Thymus (tissue), 11 donors: ENCODE results near the gene LDLRAD3. TPM values are rescaled to one million over a fixed set of nuclear protein-coding genes. Genes with fewer than 3 reads are reported as not detected.
"Not testable (repeated sequence)": the region's sequence is repeated elsewhere in the genome, so short reads cannot be mapped to it uniquely, and the experiment has no call there.

Experiments used
- DNase-seq, 9 donors: peaks; one replicate each; pipeline ENCODE4 v3.0.0-alpha.2; 2013; ENCODE audit warnings: low spot score in 9 of 9, low read depth in 6 of 9, missing footprints in 1 of 9
- H3K27ac ChIP-seq, 2 donors: one replicate each; pipeline ENCODE4 v1.5.1; 2013; ENCODE audit warnings: control low read depth in 1 of 2, low read depth in 1 of 2, low read length in 1 of 2, mild to moderate bottlenecking in 1 of 2, moderate library complexity in 1 of 2
- H3K27me3 ChIP-seq, 2 donors: one replicate each; pipeline ENCODE4 v1.5.1; 2013; ENCODE audit warnings: low read length in 1 of 2; ENCODE audit not compliant: control insufficient read depth in 2 of 2, insufficient read depth in 1 of 2
- H3K36me3 ChIP-seq, 2 donors: one replicate each; pipeline ENCODE4 v1.5.1; 2013; ENCODE audit warnings: low read length in 1 of 2, mild to moderate bottlenecking in 1 of 2, moderate library complexity in 1 of 2; ENCODE audit not compliant: control insufficient read depth in 2 of 2, insufficient read depth in 2 of 2
- H3K4me1 ChIP-seq, 2 donors: one replicate each; pipeline ENCODE4 v1.5.1; 2013; ENCODE audit warnings: low read length in 2 of 2; ENCODE audit not compliant: control insufficient read depth in 2 of 2, insufficient read depth in 2 of 2
- H3K4me3 ChIP-seq, 2 donors: one replicate each; pipeline ENCODE4 v1.5.1; 2013; ENCODE audit warnings: low read length in 2 of 2, control low read depth in 1 of 2, mild to moderate bottlenecking in 1 of 2
- H3K9me3 ChIP-seq, 2 donors: one replicate each; pipeline ENCODE4 v1.5.1; 2013; ENCODE audit warnings: low read length in 1 of 2, mild to moderate bottlenecking in 1 of 2; ENCODE audit not compliant: control insufficient read depth in 2 of 2, insufficient read depth in 1 of 2
- WGBS: extraction: QIAGEN DNeasy Blood & Tissue Kit; methylation state at CpG from one replicate; pipeline ENCODE4 v1.1.7; 2013; 5-methylcytosine and 5-hydroxymethylcytosine counted together
- polyA plus RNA-seq: library from polyadenylated mRNA; stranded (reverse); fragments of 200-250 nt; gene quantifications from one replicate; pipeline ENCODE4 v1.2.3, GENCODE V29; 2013
- total RNA-seq: library from RNA; stranded (reverse); fragments of 120-200 nt; gene quantifications from one replicate; pipeline ENCODE4 v1.2.4, GENCODE V29; 2013
- donor health status: healthy.

Gene LDLRAD3
- total and polyA plus RNA-seq, 2 donors = 2.1 to 6.9 TPM

DNA sequence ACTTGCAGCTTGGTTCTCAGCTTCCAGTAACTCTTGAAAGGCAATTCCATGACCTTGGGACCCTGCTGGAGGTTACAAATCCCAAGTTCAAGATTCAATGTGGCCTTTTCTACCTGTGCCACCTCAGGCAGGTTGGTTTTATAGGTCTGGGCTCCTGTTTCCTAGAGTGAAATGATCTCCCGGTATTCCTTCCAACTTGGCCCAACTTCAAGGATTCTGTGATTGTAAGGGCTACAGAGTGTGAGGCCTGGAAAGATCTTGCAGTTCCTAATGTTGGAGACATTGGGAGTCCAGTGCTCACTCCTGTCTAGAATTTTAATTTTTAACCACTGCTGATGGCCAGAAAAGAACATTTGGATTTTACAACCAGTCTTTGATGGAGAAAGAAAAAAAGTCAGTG is 91.6 kb downstream of the LDLRAD3 start:
- 88% methylated on average over 1 of the region's 1 CpG for WGBS
- Histone ChIP-seq H3K4me1 (no peaks in the 10 kb centered on the region), H3K27me3 (no peaks in the 10 kb centered on the region), H3K36me3 (no peaks in the 10 kb centered on the region), H3K4me3 (no peak overlapping the region), H3K27ac (no peak overlapping the region), H3K9me3 (no peaks in the 10 kb centered on the region)
- no peak for DNase-seq

DNA sequence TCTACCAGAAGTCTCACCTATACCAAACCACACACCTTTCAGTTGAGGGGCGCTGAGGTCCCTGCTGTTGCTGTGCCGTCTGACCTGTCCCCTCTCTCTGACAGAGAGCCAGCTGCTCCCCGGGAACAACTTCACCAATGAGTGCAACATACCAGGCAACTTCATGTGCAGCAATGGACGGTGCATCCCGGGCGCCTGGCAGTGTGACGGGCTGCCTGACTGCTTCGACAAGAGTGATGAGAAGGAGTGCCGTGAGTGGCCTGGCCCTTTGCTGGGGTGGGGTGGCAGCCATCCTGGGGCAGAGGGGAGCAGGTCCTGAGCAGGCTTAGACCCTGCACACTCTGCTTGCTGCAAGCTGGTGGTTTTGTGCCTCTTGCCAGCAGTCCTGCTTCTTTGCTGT is 92.1 kb downstream of the LDLRAD3 start:
- Histone ChIP-seq H3K27ac (no peak overlapping the region), H3K36me3 (no peaks in the 10 kb centered on the region), H3K4me3 (no peak overlapping the region), H3K4me1 (no peaks in the 10 kb centered on the region), H3K27me3 (no peaks in the 10 kb centered on the region), H3K9me3 (no peaks in the 10 kb centered on the region)
- no peak for DNase-seq
- 91% methylated on average over 9 of the region's 9 CpGs for WGBS

DNA sequence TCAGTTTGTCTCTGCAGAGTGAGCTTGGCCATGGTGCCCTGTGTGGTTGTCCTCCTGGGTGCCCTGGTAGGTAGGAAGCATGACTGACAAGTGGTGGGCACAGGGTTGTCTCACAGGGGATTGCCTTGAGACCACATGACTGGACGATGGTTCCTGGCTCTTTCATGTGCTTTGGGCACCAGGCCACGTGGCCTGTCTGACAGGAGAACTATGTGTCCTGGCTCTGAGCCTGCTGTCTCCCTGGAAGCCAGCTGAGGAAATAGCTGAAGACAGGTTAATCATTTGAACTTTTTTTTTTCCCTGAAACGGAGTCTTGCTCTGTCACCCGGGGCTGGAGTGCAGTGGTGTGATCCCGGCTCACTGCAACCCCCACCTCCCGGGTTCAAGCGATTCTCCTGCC is 93.2 kb downstream of the LDLRAD3 start:
- WGBS = 85% methylated on average over 7 of the region's 7 CpGs

DNA sequence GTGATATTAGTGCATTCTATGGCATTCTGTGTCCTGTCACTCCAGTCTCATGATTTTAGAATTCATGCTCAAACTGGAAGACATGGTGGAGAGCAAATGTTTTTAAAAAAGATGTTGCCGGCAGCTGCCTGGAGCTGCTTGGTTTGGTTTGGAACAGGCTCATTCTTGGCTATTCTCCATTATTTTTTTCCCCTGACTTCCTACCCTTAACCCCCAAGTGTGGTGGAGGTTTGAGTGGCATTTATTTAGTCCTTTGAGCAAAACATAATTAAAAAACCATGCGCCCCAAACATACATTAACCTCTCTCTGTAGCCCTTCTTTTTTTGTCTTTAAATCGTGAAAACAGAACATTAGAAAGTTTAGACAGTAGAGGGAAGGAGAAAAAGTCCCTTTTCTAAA is 94.7 kb downstream of the LDLRAD3 start:
- no peaks in the 10 kb centered on the region for H3K9me3 ChIP-seq
- H3K36me3 ChIP-seq = no peaks in the 10 kb centered on the region
- H3K27ac ChIP-seq = no peak overlapping the region
- H3K4me3 ChIP-seq = no peak overlapping the region
- 93% methylated on average over 3 of the region's 3 CpGs for WGBS
- H3K27me3 ChIP-seq = no peaks in the 10 kb centered on the region
- no peaks in the 10 kb centered on the region for H3K4me1 ChIP-seq
- no peak for DNase-seq

More for the DNA sequence above, 93.2 kb downstream of the LDLRAD3 start:
- H3K9me3 ChIP-seq = no peaks in the 10 kb centered on the region
- H3K4me1 ChIP-seq = no peaks in the 10 kb centered on the region
- no peaks in the 10 kb centered on the region for H3K36me3 ChIP-seq
- H3K27me3 ChIP-seq = no peaks in the 10 kb centered on the region
- no peak overlapping the region for H3K27ac ChIP-seq
- H3K4me3 ChIP-seq = no peak overlapping the region
- no peak for DNase-seq

DNA sequence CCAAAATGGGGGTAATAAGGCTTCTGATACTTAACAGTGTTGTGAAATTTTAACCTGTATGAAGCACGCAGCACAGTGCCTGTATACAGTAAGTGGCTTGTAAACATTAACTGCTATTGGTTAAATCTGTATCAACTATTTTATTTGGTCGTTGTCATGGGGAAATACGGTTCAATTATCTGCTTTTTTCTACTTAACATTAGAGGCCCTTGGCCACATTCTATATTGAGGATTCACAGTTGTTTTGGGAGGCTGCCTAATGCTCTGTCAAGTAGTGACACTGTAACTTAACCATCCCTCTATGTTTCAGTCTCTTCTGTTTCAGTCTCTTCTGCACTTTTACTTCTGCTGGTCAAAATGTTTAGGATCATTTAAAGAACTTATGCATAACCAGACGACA is 95.6 kb downstream of the LDLRAD3 start:
- H3K27me3 ChIP-seq = no peaks in the 10 kb centered on the region
- H3K36me3 ChIP-seq = no peaks in the 10 kb centered on the region
- no peak overlapping the region for H3K4me3 ChIP-seq
- DNase-seq = no peak
- WGBS = 91% methylated on average over 4 of the region's 4 CpGs
- H3K9me3 ChIP-seq = no peaks in the 10 kb centered on the region
- H3K27ac ChIP-seq = no peak overlapping the region
- no peaks in the 10 kb centered on the region for H3K4me1 ChIP-seq

DNA sequence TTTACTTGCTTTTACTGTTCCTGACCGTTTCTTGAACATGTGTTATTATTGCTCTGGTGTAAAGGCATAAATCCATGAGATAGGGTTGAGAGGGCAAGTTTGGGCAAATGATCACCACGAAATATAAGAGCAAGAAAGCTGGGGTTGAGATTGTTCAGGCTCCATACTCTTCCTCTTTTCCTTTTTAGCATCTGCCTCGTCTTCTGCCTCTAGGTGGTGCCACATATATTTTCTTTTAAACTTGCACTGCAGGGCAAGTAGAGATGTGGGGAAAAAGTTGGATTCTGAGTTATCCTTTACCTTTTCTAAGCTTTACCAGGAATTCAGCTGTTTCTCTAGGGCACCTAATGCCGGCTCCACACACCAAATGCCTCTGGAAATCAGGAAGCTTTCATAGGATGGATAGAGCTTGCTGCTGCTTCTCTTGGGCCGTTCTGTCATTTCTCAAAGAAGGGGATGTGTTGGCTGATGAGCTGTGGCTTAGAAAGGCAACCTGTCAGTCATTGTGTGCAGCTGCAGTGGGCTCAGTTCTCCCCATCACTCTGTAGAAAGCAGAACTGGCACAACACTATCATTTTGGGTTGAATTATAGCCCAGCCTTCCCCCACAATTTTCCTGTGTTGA is 98.2 kb downstream of the LDLRAD3 start:
- Histone ChIP-seq H3K36me3 (no peaks in the 10 kb centered on the region), H3K27ac (no peak overlapping the region), H3K4me1 (no peaks in the 10 kb centered on the region), H3K9me3 (no peaks in the 10 kb centered on the region), H3K4me3 (no peak overlapping the region), H3K27me3 (no peaks in the 10 kb centered on the region)
- 35% methylated on average over 5 of the region's 5 CpGs for WGBS
- peak in 1 of 9 donors; percentile 9 for DNase-seq

DNA sequence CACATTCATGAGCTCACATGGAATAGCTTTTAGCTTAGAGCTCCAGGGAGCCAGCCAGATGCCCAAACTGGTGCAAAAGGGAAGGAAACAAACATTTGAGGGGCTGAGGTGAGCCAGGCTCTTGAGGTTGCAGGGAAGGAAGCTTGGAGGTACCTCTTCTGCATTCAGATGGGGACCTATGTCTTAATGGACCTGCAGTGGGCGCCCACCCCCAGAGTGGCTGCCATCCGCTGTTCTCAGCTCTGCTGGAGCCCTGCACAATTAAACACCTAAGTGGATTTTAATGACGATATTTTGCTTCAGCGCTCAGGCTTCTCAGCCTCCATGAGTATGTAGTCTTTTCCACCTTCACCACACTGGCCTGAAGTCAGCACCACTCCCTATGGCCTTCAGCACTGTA is 100.8 kb downstream of the LDLRAD3 start:
- WGBS = 97% methylated on average over 4 of the region's 4 CpGs
- no peaks in the 10 kb centered on the region for H3K9me3 ChIP-seq
- H3K27me3 ChIP-seq = no peaks in the 10 kb centered on the region
- DNase-seq = no peak
- no peaks in the 10 kb centered on the region for H3K36me3 ChIP-seq
- H3K4me1 ChIP-seq = no peaks in the 10 kb centered on the region
- no peak overlapping the region for H3K27ac ChIP-seq
- H3K4me3 ChIP-seq = no peak overlapping the region

DNA sequence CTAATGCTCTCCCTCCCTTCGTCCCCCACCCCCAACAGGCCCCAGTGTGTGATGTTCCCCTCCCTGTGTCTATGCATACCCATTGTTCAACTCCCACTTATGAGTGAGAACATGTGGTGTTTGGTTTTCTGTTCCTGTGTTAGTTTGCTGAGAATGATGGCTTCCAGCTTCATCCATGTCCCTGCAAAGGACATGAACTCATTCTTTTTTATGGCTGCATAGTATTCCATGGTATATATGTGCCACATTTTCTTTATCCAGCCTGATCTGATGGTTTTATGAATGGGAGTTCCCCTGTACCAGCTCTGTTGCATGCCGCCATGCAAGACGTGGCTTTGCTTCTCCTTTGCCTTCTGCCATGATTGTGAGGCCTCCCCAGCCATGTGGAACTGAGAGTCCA is 102.1 kb downstream of the LDLRAD3 start:
- H3K4me3 ChIP-seq, H3K27ac ChIP-seq, H3K27me3 ChIP-seq, H3K4me1 ChIP-seq, DNase-seq, H3K36me3 ChIP-seq, H3K9me3 ChIP-seq: not testable (repeated sequence)
- WGBS = 91% methylated on average over 3 of the region's 3 CpGs

DNA sequence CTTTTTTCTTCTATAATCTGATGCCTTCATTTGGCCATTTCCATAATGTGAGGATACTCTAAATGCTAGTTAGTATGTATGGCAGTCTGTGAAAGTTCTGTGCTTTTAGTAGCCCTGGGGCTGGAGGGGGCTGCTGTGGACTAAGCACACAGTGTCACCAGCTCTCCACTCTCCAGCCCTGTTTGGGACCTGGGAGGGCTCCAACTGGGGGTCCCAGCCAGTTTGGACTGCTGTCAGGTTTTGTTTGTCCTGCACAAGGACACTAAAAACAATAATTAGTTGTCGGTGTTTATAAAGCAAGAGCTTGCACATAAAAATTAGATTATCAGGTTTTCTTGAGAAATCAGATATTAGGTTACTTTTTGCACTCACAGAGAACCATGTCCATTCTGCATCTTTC is 103.1 kb downstream of the LDLRAD3 start:
- WGBS = 61% methylated on average over 1 of the region's 1 CpG
- H3K9me3 ChIP-seq = no peaks in the 10 kb centered on the region
- no peaks in the 10 kb centered on the region for H3K36me3 ChIP-seq
- H3K4me3 ChIP-seq = no peak overlapping the region
- no peaks in the 10 kb centered on the region for H3K27me3 ChIP-seq
- H3K27ac ChIP-seq = no peak overlapping the region
- DNase-seq = no peak
- H3K4me1 ChIP-seq = no peaks in the 10 kb centered on the region

DNA sequence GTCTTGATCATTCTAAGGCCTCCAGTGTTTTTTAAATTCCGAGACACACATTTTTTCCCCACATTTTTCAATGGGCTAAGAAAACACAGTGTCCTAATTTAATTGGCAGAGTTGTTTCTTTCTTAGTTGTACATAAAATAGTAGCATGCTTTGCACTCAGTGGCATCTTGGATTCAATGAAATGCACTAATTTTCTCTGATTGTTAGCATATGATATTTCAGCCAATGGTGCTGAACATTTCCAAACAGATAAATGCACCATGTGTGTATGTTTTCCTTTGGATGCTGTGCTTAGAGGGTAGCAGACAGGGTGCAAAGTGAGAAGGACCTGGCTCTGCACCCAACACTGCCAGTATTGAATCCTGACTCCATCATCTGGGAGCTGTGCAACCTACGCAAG is 103.5 kb downstream of the LDLRAD3 start:
- H3K27me3 ChIP-seq = no peaks in the 10 kb centered on the region
- H3K4me1 ChIP-seq = no peaks in the 10 kb centered on the region
- WGBS = 94% methylated on average over 2 of the region's 2 CpGs
- DNase-seq = no peak
- H3K4me3 ChIP-seq = no peak overlapping the region
- H3K36me3 ChIP-seq = no peaks in the 10 kb centered on the region
- H3K27ac ChIP-seq = no peak overlapping the region
- H3K9me3 ChIP-seq = no peaks in the 10 kb centered on the region
